Measurements from ENCODE around the gene ADORA2B.

Gene ADORA2B

GRCh38 chr17:15945527-15946191 lies 729 bp downstream of the ADORA2B start:
- DNase-seq (ENCODE audit: low read depth): no peak
- peak overlapping the region; percentile 68 for H3K4me3 ChIP-seq (ENCODE audit: control insufficient read depth, low read depth, low read length)
- TF ChIP-seq, protein P1, sequence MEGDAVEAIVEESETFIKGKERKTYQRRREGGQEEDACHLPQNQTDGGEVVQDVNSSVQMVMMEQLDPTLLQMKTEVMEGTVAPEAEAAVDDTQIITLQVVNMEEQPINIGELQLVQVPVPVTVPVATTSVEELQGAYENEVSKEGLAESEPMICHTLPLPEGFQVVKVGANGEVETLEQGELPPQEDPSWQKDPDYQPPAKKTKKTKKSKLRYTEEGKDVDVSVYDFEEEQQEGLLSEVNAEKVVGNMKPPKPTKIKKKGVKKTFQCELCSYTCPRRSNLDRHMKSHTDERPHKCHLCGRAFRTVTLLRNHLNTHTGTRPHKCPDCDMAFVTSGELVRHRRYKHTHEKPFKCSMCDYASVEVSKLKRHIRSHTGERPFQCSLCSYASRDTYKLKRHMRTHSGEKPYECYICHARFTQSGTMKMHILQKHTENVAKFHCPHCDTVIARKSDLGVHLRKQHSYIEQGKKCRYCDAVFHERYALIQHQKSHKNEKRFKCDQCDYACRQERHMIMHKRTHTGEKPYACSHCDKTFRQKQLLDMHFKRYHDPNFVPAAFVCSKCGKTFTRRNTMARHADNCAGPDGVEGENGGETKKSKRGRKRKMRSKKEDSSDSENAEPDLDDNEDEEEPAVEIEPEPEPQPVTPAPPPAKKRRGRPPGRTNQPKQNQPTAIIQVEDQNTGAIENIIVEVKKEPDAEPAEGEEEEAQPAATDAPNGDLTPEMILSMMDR (IDR thresholded peaks at IDR 0.05; ENCODE audit: control insufficient read depth, insufficient read depth, low read depth, low read length, missing control alignments): no peak

DNA sequence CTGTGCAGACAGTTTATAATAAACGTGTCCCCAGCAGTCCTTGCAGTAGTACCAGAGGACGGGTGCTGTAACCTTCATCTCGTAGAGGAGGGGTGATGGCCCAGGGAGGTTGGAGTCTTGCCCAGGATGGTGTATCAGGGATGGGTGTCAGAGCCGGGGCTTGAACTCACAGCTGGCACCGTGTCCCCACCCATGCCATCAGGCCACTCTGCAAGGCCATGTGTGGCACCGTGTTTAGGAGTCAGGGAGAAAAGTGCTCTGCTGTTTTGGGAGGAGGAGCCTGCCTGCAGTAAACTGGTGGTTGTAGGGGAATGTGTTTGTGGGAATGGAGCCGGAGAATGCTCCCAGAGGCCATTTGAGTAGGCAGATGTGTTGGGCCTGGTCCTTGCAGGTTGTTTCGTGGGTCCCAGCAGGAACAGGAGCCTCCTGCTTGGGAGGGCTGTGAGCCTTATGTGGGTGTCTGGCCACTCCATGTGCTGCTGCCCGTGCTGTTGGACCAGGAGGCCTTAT lies 1.7 kb downstream of the ADORA2B start:
- no peak overlapping the region for H3K4me3 ChIP-seq (ENCODE audit: control insufficient read depth, low read depth, low read length)
- TF ChIP-seq, protein P1 (IDR thresholded peaks at IDR 0.05; ENCODE audit: control insufficient read depth, insufficient read depth, low read depth, low read length, missing control alignments): no peak
- DNase-seq (ENCODE audit: low read depth): no peak

DNA sequence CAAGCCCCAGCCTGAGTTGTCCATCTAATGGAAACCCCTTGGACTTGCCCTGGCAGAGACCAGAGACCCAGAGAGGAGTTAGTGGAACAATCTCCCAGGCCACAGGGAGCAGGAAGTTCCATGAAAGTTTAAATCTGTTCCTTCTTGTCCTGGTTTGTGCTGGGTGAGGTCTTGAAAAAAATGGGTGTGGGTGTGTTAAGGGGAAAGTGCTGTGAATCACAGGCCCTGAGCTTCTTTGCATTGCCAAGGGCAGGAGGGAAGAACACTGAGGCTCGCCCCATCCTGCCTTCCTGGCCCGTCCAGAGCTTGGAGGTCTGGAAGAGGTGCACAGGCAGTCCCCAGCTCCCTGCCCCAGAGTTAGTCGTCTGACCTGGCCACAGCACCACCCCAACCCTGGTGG lies 2.3 kb downstream of the ADORA2B start:
- no peak overlapping the region for H3K4me3 ChIP-seq (ENCODE audit: control insufficient read depth, low read depth, low read length)
- TF ChIP-seq, protein P1 (IDR thresholded peaks at IDR 0.05; ENCODE audit: control insufficient read depth, insufficient read depth, low read depth, low read length, missing control alignments): no peak
- no peak for DNase-seq (ENCODE audit: low read depth)

DNA sequence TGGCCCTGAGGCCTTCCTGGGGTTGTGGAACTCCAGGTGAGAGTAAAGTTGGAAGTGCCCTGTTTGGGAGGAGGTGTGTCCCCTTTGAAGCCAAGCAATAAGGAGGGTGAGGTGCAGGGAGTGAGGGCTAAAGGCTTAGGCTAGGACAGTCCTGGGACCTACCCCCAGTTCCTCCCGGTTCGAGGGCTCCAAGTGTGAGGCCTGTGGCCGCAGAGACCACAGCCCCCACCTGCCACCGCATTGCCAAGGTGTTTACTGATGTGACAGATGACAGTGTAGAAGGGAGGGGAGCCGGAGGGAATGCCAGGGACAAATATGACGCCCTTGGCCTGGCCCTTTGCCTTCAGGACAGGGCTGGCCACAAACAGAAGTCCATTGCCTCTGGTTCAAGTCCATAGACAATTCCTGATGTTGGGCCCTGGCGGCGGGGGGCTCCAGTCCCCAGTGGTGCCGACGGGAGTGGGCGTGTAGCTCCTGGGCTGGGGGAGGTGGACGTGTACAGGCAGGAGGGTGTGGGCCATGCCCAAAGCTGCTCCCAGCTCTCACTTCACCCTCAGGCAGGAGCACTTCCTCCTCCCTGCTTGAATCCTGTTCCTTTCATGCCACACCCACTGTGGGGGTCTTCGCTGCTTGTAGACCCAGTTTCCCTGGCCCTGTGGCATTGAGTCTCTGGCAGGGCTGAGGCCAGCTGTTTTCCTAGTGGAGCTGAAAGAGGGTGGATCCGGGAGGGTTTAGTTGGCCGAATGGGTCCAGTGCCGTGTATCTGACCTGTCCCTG lies 3.2 kb downstream of the ADORA2B start:
- TF ChIP-seq, protein P1 (IDR thresholded peaks at IDR 0.05; ENCODE audit: control insufficient read depth, insufficient read depth, low read depth, low read length, missing control alignments): no peak
- DNase-seq (ENCODE audit: low read depth): no peak
- H3K4me3 ChIP-seq (ENCODE audit: control insufficient read depth, low read depth, low read length): no peak overlapping the region

GRCh38 chr17:15951368-15952047 lies 6.6 kb downstream of the ADORA2B start:
- no peak for DNase-seq (ENCODE audit: low read depth)
- TF ChIP-seq, protein P1 (IDR thresholded peaks at IDR 0.05; ENCODE audit: control insufficient read depth, insufficient read depth, low read depth, low read length, missing control alignments): no peak
- H3K4me3 ChIP-seq (ENCODE audit: control insufficient read depth, low read depth, low read length): no peak overlapping the region

- H3K4me3 ChIP-seq (ENCODE audit: control insufficient read depth, low read depth, low read length): no peak overlapping the region
- DNase-seq (ENCODE audit: low read depth): no peak
- TF ChIP-seq, protein P1 (IDR thresholded peaks at IDR 0.05; ENCODE audit: control insufficient read depth, insufficient read depth, low read depth, low read length, missing control alignments): no peak
Measured at GRCh38 chr17:15952048-15952532, 7.2 kb downstream of the ADORA2B start.

Measured in AG09309 (cell line).